Measurements from ENCODE around the gene LDHD. TPM values are rescaled to one million over a fixed set of nuclear protein-coding genes. Genes with fewer than 3 reads are reported as not detected.
"Not testable (repeated sequence)": the region's sequence is repeated elsewhere in the genome, so short reads cannot be mapped to it uniquely, and the experiment has no call there.

The LDHD gene
- total and polyA plus RNA-seq, 12 donors = 60.7 to 135 (median 89.5) TPM

DNA sequence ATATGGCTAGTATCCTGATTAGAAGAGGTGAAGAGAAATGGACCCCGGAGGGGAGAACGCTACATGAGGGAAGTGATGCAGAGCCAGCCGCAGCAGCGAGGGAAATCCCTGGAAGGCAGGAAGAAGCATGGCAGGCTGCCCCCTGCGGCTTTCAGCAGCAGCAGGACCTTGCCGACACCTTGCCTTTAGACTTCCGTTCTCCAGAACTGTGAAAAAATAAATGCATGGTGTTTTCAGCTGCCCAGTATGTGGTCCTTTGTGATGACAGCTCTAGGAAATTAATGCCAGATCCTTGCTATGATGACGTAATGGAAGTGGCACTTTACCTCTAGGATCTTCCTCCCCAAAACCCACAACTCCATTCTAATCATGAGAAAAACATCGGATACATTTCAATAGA, 22.1 kb upstream of the LDHD start:
- ATAC-seq (no peak), DNase-seq (no peak)
- TF ChIP-seq CTCF (IDR thresholded peaks at IDR 0.05) = no peak
- intact Hi-C loops (cut with DNase I) = loop anchor here in 1 of 10 donors (10.0 kb wide), 1 partner anchor 434 kb away; the partner anchor contains the start of gene MLKL
- no peaks in the 10 kb centered on the region for H3K4me1 ChIP-seq
- H3K27ac ChIP-seq = no peak overlapping the region
- no peaks in the 10 kb centered on the region for H3K27me3 ChIP-seq
- H3K4me3 ChIP-seq = no peak overlapping the region
- H3K36me3 ChIP-seq = no peaks in the 10 kb centered on the region
- H3K9me3 ChIP-seq = no peaks in the 10 kb centered on the region
- 43 to 44% methylated on average over 9 of the region's 9 CpGs for WGBS, 2 donors

DNA sequence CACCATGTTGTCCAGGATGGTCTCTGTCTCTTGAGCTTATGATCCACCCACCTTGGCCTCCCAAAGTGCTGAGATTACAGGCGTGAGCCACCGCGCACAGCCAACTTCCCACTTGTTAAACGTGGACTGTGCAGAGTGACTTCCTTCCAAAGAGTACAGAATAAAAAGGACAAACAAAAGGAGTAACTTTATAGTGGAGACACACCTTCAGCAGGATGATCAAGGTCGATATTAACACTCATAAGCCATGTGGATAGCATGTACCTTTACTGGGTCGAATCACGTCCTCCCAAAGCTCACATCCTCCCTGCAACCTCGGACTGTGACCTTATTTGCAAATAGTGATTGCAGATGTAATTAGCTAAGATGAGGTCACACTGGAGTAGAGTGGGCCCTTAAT, 21.7 kb upstream of the LDHD start:
- H3K27ac ChIP-seq = no peak overlapping the region
- TF ChIP-seq CTCF (IDR thresholded peaks at IDR 0.05) = no peak
- intact Hi-C loops (cut with DNase I) = loop anchor here in 1 of 10 donors (10.0 kb wide), 1 partner anchor 433 kb away; the partner anchor contains the start of gene MLKL
- 63 to 72% methylated on average over 8 of the region's 8 CpGs for WGBS, 2 donors
- ATAC-seq = no peak
- H3K4me1 ChIP-seq = no peaks in the 10 kb centered on the region
- H3K9me3 ChIP-seq = no peaks in the 10 kb centered on the region
- no peak overlapping the region for H3K4me3 ChIP-seq
- H3K36me3 ChIP-seq = no peaks in the 10 kb centered on the region
- DNase-seq = no peak
- no peaks in the 10 kb centered on the region for H3K27me3 ChIP-seq

GRCh38 chr16:75131081-75131480, 14.5 kb upstream of the LDHD start:
- no peaks in the 10 kb centered on the region for H3K36me3 ChIP-seq
- H3K27ac ChIP-seq = no peak overlapping the region
- H3K4me1 ChIP-seq = no peaks in the 10 kb centered on the region
- peaks cover 0 to 9% (median 0%) of the 10 kb centered on the region in 7 donors for H3K27me3 ChIP-seq
- WGBS, 2 donors = 61 to 67% methylated on average over 7 of the region's 7 CpGs
- no peak for TF ChIP-seq CTCF (IDR thresholded peaks at IDR 0.05)
- no peak overlapping the region for H3K4me3 ChIP-seq
- ATAC-seq = no peak
- no peak for DNase-seq
- intact Hi-C loops (cut with DNase I) = loop anchor here in 2 of 10 donors (5.0 to 10.0 kb wide), 2 partner anchors 424 to 426 kb away; partner anchors contain the start of gene MLKL (in 1 of the 2)
- H3K9me3 ChIP-seq = peaks cover 0 to 17% (median 5%) of the 10 kb centered on the region in 11 donors

- H3K36me3 ChIP-seq = no peaks in the 10 kb centered on the region
- ATAC-seq (peak in 1 of 8 donors; percentile 55), DNase-seq (no peak)
- no peak overlapping the region for H3K4me3 ChIP-seq
- H3K9me3 ChIP-seq = peaks cover 0 to 17% (median 5%) of the 10 kb centered on the region in 11 donors
- 83 to 88% methylated on average over 9 of the region's 9 CpGs for WGBS, 2 donors
- no peaks in the 10 kb centered on the region for H3K4me1 ChIP-seq
- peaks cover 0 to 9% (median 0%) of the 10 kb centered on the region in 7 donors for H3K27me3 ChIP-seq
- no peak overlapping the region for H3K27ac ChIP-seq
- intact Hi-C loops (cut with DNase I) = loop anchor here in 2 of 10 donors (5.0 to 10.0 kb wide), 2 partner anchors 423 to 425 kb away; partner anchors contain the start of gene MLKL (in 1 of the 2)
- peak in 6 of 9 donors; percentile 18 to 49 (median 34) for TF ChIP-seq CTCF (IDR thresholded peaks at IDR 0.05)
Measured at GRCh38 chr16:75130150-75130771, 13.7 kb upstream of the LDHD start.

GRCh38 chr16:75129421-75130149, 13.0 kb upstream of the LDHD start:
- intact Hi-C loops (cut with DNase I) = loop anchor here in 2 of 10 donors (5.0 to 10.0 kb wide), 2 partner anchors 422 to 425 kb away; partner anchors contain the start of gene MLKL (in 1 of the 2)
- WGBS, 2 donors = 82 to 83% methylated on average over 5 of the region's 5 CpGs
- H3K27ac ChIP-seq, ATAC-seq, DNase-seq, H3K27me3 ChIP-seq, H3K36me3 ChIP-seq, H3K4me3 ChIP-seq, H3K4me1 ChIP-seq: not testable (repeated sequence)
- H3K9me3 ChIP-seq = peaks cover 0 to 17% (median 5%) of the 10 kb centered on the region in 11 donors

Data from heart right ventricle (tissue), 16 donors.